ENCODE measurements around the gene TACC3. TPM values are rescaled to one million over a fixed set of nuclear protein-coding genes. Genes with fewer than 3 reads are reported as not detected.

The TACC3 gene
- total RNA-seq, 6 experiments from 2014 or later, result 44.2 to 95.3 (median 93.3) TPM

DNA sequence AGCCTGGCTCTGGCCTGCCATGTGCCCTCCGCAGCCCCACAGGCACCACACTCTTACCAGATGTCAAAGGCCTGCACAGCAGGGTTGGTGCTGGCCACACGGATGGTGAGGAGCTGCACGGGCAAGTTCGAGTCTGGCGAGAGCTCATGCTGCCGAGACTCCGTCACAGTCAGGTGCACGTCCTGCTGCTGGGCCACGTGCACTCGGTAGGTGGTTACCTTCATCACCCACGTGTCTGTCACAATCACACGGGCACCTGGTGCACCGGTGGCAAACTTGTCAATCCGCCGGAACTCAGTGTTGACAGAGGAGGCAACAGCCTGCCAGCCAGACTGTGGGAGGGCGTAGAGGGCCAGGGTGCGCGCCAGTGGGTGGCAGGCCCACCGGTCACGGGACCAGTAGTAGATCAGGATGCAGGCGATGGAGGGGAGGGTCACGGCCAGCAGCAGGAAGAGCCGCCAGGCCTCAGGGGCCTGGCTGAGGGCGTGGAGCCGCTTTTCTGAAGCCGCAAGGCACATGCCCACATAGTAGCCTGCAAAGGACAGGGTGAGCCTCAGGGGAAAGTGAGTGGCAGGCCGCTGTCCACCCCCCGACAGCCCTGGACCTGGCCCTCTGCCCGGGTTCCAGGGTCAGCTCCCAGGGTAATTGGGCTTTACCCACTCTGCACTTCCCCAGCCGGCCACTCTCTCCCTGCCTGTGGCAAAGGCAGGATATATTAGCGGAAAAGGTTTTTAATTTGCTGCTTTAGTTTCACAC, 3.0 kb upstream of the TACC3 start:
- DNase-seq, result no peak
- H3K27me3 Mint-ChIP-seq (ENCODE audit: insufficient read depth), result peaks cover 2% of the 10 kb centered on the region; the same call in 1 of the 2 replicates
- H3K27ac Mint-ChIP-seq, result peak overlapping the region; percentile 31; the same call in 1 of the 2 replicates
- TF ChIP-seq, protein P1, sequence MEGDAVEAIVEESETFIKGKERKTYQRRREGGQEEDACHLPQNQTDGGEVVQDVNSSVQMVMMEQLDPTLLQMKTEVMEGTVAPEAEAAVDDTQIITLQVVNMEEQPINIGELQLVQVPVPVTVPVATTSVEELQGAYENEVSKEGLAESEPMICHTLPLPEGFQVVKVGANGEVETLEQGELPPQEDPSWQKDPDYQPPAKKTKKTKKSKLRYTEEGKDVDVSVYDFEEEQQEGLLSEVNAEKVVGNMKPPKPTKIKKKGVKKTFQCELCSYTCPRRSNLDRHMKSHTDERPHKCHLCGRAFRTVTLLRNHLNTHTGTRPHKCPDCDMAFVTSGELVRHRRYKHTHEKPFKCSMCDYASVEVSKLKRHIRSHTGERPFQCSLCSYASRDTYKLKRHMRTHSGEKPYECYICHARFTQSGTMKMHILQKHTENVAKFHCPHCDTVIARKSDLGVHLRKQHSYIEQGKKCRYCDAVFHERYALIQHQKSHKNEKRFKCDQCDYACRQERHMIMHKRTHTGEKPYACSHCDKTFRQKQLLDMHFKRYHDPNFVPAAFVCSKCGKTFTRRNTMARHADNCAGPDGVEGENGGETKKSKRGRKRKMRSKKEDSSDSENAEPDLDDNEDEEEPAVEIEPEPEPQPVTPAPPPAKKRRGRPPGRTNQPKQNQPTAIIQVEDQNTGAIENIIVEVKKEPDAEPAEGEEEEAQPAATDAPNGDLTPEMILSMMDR (IDR thresholded peaks at IDR 0.05), result no peak
- H3K4me1 Mint-ChIP-seq (ENCODE audit: low read depth), result peaks cover 48% of the 10 kb centered on the region
- 0 out of 2 replicates have a peak overlapping the region, but pooled peaks have one; percentile 32 for H3K4me3 Mint-ChIP-seq
- H3K9me3 Mint-ChIP-seq, result no peaks in the 10 kb centered on the region
- H3K36me3 Mint-ChIP-seq (ENCODE audit: low read depth), result peaks cover 8% of the 10 kb centered on the region; the same call in 1 of the 2 replicates

DNA sequence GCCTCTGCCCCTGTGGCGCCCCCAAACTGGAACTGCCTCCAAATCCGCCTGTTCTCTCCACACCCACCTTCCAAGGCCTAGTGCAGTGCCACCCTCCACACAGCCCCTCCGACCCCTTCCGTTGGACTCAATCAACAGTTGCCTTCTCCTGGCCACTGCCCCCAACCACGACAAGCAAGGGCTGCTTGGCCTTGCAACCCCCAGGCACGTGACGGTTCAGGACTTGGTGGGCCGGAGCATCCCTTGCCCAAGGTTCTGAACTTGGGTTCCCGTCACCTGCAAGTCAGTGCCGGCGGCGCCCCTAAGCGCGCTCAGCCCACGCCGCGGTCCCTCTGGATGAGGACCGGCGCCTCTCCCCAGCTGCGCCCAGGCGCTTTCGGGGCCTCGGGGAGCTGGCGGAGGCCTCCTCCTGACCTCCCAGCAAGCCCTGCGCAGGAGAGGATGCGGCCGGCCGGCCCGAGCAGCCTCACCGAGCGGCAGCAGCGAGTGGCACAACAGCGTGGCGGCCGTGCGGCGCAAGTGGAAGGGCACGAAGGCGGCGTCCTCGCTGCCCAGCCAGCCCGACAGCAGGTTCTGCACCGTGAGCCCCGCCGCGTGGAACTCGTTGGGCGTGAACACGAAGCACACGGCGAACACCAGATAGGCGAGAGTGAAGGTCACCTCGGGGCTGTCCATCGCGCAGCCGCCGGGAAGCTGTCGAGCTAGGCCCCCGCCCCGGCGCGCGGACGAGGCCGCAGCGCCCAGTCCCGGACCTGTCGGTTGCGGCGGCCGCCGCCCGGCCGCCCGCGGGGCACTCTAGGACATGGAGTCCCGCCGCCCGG, 948 bp upstream of the TACC3 start:
- peak; percentile 33 for DNase-seq
- Mint-ChIP-seq H3K27me3 (ENCODE audit: insufficient read depth) (peaks cover 2% of the 10 kb centered on the region; the same call in 1 of the 2 replicates), H3K9me3 (no peaks in the 10 kb centered on the region), H3K27ac (peak overlapping the region; percentile 90), H3K4me1 (ENCODE audit: low read depth) (peaks cover 38% of the 10 kb centered on the region), H3K36me3 (ENCODE audit: low read depth) (peaks cover 8% of the 10 kb centered on the region; the same call in 1 of the 2 replicates), H3K4me3 (peak overlapping the region; percentile 94)
- TF ChIP-seq, protein P1 (IDR thresholded peaks at IDR 0.05), result no peak

GRCh38 chr4:1721666-1722550, 587 bp downstream of the TACC3 start:
- TF ChIP-seq, protein P1 (IDR thresholded peaks at IDR 0.05), result no peak
- peak overlapping the region; percentile 95 for H3K4me3 Mint-ChIP-seq
- no peaks in the 10 kb centered on the region for H3K9me3 Mint-ChIP-seq
- H3K36me3 Mint-ChIP-seq (ENCODE audit: low read depth), result peaks cover 13% of the 10 kb centered on the region
- no peak for DNase-seq
- peak overlapping the region; percentile 86 for H3K27ac Mint-ChIP-seq
- H3K4me1 Mint-ChIP-seq (ENCODE audit: low read depth), result peaks cover 47% of the 10 kb centered on the region
- H3K27me3 Mint-ChIP-seq (ENCODE audit: insufficient read depth), result peaks cover 2% of the 10 kb centered on the region; the same call in 1 of the 2 replicates

DNA sequence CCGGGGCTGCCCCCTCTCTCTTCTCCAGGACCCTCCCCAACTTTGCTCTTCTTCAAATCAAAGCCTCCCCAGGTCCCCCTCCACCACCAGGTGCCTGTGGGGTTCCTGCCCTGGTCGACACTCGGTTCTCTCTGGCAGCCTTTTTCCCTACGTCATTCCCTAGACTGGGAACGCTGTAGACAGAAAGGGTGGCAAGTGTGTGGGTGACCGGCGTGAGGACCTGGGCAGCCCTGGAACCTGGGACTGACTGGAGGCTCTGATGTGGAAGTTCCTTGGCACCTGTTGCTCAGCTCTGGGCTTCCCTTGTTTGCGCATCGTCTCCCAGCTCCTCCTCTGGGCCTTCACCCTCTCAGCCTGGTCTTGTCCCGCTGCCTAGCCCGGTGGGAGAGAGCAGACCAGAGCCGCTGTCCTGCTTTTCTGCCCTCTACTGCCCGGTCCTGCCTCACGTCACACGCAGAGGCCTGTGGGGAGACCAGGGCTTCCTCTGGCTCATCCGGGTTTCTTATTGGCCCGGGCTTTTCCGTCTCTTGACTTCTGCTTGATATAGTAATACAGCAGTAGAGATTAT, 1.3 kb downstream of the TACC3 start:
- no peaks in the 10 kb centered on the region for H3K9me3 Mint-ChIP-seq

More for the DNA sequence above, 1.3 kb downstream of the TACC3 start:
- TF ChIP-seq, protein P1 (IDR thresholded peaks at IDR 0.05), result peak; percentile 17; the same call in 1 of the 2 replicates
- Mint-ChIP-seq H3K4me3 (peak overlapping the region; percentile 95), H3K27ac (peak overlapping the region; percentile 86), H3K36me3 (ENCODE audit: low read depth) (peaks cover 14% of the 10 kb centered on the region), H3K27me3 (ENCODE audit: insufficient read depth) (peaks cover 2% of the 10 kb centered on the region; the same call in 1 of the 2 replicates), H3K4me1 (ENCODE audit: low read depth) (peaks cover 54% of the 10 kb centered on the region)
- DNase-seq, result no peak
